Hepatocyte (in vitro differentiated cells): Measurements from ENCODE around the gene ANKRD13B. TPM values are rescaled to one million over a fixed set of nuclear protein-coding genes. Genes with fewer than 3 reads are reported as not detected.
A peak's percentile ranks its signal among the peaks of the same experiment; 100 is the strongest.

ENCODE experiments used
- DNase-seq: peaks from one replicate; pipeline ENCODE4 v3.0.0-alpha.2; 2016; ENCODE audit warnings: low spot score
- H2AFZ ChIP-seq: fragments of 200-600 bp; sonication (generic); 2 replicates; pipeline ENCODE4 v1.6.0; 2016; ENCODE audit warnings: antibody characterized with exemption, mild to moderate bottlenecking
- H3K27ac ChIP-seq: fragments of 200-600 bp; sonication (generic); 2 replicates; pipeline ENCODE4 v1.5.1; 2016; ENCODE audit warnings: mild to moderate bottlenecking
- H3K27me3 ChIP-seq: fragments of 200-600 bp; sonication (generic); 2 replicates; pipeline ENCODE4 v1.6.1; 2016
- H3K36me3 ChIP-seq: fragments of 200-600 bp; sonication (generic); replicated peaks from 2 replicates; pipeline ENCODE4 v1.5.1; 2016; ENCODE audit warnings: low read depth; ENCODE audit not compliant: insufficient read depth
- H3K4me1 ChIP-seq: fragments of 200-600 bp; sonication (generic); 2 replicates; pipeline ENCODE4 v1.5.1; 2016; ENCODE audit warnings: mild to moderate bottlenecking, moderate library complexity; ENCODE audit not compliant: insufficient read depth
- H3K4me2 ChIP-seq: fragments of 200-600 bp; sonication (generic); 2 replicates; pipeline ENCODE4 v1.6.0; 2016
- H3K4me3 ChIP-seq: fragments of 200-600 bp; sonication (generic); 2 replicates; pipeline ENCODE4 v1.5.1; 2016; ENCODE audit warnings: mild to moderate bottlenecking
- H3K79me2 ChIP-seq: fragments of 200-600 bp; sonication (generic); 2 replicates; pipeline ENCODE4 v1.6.0; 2017; ENCODE audit warnings: mild to moderate bottlenecking
- H3K9me2 ChIP-seq: fragments of 200-600 bp; sonication (generic); replicated peaks from 2 replicates; pipeline ENCODE4 v1.6.0; 2017; ENCODE audit warnings: mild to moderate bottlenecking; ENCODE audit not compliant: insufficient read depth
- H3K9me3 ChIP-seq: fragments of 200-600 bp; sonication (generic); 2 replicates; pipeline ENCODE4 v1.5.1; 2016; ENCODE audit warnings: low read depth, mild to moderate bottlenecking
- H4K20me1 ChIP-seq: fragments of 200-600 bp; sonication (generic); 2 replicates; pipeline ENCODE4 v1.6.0; 2016; ENCODE audit warnings: mild to moderate bottlenecking; ENCODE audit not compliant: insufficient read depth, poor library complexity, severe bottlenecking
- EZH2 ChIP-seq: fragments of 200-600 bp; sonication (generic); IDR thresholded peaks from 2 replicates; pipeline ENCODE4 v1.6.1; 2016; ENCODE audit warnings: antibody characterized with exemption, mild to moderate bottlenecking, borderline replicate concordance
- EZH2phosphoT487 ChIP-seq: fragments of 200-600 bp; sonication (generic); IDR thresholded peaks from one replicate; pipeline ENCODE4 v1.6.1; 2018; ENCODE audit warnings: antibody characterized with exemption, mild to moderate bottlenecking, low read depth, moderate library complexity; ENCODE audit not compliant: unreplicated experiment, severe bottlenecking
- WGBS: methylation state at CpG from one replicate; pipeline ENCODE4 v1.1.6; 2016; ENCODE audit warnings: low lambda C conversion rate; ENCODE audit errors: missing lambda C conversion rate; 5-methylcytosine and 5-hydroxymethylcytosine counted together
- polyA plus RNA-seq: library from polyadenylated mRNA; unstranded; fragments of >200 nt; fragmentation: Nextera tagmentation; extraction: Ambion mirVana; gene quantifications from 2 replicates; pipeline ENCODE4 v1.2.1, GENCODE V29; 2016
- total RNA-seq: library from RNA; depleted of rRNA; stranded (reverse); fragments of >200 nt; gene quantifications from 2 replicates; pipeline ENCODE4 v1.2.3, GENCODE V29; 2014
- TF ChIP-seq, protein P1 (sequence below): fragments of 200-600 bp; sonication (generic); IDR thresholded peaks from 2 replicates; pipeline ENCODE4 v1.5.1; 2016; ENCODE audit warnings: antibody characterized with exemption, mild to moderate bottlenecking; ENCODE audit not compliant: poor library complexity

Gene ANKRD13B
- total and polyA plus RNA-seq, 2 experiments from 2014 or later: 5.1 to 7.2 TPM

DNA sequence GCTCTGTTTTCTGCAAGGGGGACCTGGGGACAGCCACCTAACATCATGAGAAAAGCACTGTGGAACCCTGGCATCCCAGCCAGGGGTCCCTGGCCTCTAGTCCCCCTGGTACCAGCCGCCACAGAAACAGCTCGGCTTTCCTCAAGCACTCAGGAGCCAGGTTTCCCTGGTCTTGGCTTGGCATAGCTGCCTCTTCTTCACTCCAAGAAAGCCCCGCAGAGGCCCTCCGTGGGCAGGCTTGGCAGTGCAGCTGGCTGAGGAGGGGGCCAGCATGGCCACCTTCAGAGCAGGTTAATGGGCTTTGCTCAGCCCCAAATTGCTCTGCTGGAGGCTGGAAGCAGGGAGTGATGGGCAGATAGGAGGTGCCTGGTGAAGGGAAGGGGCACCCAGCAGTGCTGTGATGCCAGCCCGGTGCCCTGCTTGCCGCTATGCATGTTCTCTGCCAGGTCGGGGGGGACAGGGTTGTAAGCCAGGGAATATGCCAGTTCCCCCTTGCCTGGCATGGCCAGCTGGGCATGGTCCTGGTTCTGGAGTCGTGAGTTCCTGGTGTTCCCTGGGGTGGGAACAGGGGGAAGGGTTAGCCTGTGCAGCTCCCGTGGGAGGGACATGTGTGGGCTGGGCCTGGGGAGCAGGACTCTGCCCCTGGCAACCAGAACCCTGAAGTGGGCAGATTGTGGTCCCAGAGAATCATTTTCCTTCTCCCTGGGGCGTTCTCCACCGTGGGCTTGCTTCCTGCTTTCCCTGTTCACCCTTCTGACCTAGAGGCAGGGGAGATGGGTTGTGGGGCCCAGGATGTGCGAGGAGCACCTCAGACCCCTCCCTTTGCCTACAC lies 3.2 kb downstream of the ANKRD13B start:
- Histone ChIP-seq H3K4me1 (peaks cover 29% of the 10 kb centered on the region), H3K4me2 (no peak overlapping the region), H3K27ac (no peak overlapping the region), H3K27me3 (no peaks in the 10 kb centered on the region), H3K36me3 (no peaks in the 10 kb centered on the region), H3K9me2 (no peaks in the 10 kb centered on the region), H2AFZ (no peak overlapping the region), H3K9me3 (no peaks in the 10 kb centered on the region), H3K79me2 (peaks cover 7% of the 10 kb centered on the region), H3K4me3 (no peak overlapping the region), H4K20me1 (no peaks in the 10 kb centered on the region)
- DNase-seq: no peak
- WGBS: 80% methylated on average over 12 of the region's 12 CpGs
- TF ChIP-seq EZH2phosphoT487 (no peak), EZH2 (no peak)
- TF ChIP-seq, protein P1, sequence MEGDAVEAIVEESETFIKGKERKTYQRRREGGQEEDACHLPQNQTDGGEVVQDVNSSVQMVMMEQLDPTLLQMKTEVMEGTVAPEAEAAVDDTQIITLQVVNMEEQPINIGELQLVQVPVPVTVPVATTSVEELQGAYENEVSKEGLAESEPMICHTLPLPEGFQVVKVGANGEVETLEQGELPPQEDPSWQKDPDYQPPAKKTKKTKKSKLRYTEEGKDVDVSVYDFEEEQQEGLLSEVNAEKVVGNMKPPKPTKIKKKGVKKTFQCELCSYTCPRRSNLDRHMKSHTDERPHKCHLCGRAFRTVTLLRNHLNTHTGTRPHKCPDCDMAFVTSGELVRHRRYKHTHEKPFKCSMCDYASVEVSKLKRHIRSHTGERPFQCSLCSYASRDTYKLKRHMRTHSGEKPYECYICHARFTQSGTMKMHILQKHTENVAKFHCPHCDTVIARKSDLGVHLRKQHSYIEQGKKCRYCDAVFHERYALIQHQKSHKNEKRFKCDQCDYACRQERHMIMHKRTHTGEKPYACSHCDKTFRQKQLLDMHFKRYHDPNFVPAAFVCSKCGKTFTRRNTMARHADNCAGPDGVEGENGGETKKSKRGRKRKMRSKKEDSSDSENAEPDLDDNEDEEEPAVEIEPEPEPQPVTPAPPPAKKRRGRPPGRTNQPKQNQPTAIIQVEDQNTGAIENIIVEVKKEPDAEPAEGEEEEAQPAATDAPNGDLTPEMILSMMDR: no peak

DNA sequence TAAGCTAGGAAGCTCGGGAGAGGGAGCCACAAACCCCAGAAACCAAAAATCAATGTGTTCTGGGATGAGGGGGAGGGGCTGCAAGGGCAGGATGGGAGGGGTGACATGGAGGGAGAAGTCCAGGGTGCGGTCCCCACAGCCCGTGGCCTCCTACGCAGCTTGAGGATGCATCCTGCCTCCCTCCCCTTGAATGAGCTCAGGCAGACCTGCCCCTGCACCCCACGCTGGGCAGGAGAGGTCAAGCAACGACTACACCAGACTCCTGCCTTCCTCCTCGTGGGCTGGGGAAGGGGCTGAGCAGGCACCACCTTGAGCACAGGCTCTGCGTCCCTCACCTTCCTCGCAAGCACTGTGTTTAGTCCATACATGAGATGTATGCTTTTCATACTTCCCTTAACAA lies 3.9 kb downstream of the ANKRD13B start:
- H3K4me1 ChIP-seq: peaks cover 25% of the 10 kb centered on the region
- DNase-seq: no peak
- H3K27ac ChIP-seq: no peak overlapping the region
- no peak for TF ChIP-seq EZH2phosphoT487
- TF ChIP-seq, protein P1: no peak
- no peak for TF ChIP-seq EZH2
- no peak overlapping the region for H3K4me3 ChIP-seq
- H3K36me3 ChIP-seq: no peaks in the 10 kb centered on the region
- 68% methylated on average over 8 of the region's 9 CpGs for WGBS
- H4K20me1 ChIP-seq: no peaks in the 10 kb centered on the region
- H3K9me2 ChIP-seq: no peaks in the 10 kb centered on the region
- H3K9me3 ChIP-seq: no peaks in the 10 kb centered on the region
- H3K27me3 ChIP-seq: no peaks in the 10 kb centered on the region
- H2AFZ ChIP-seq: no peak overlapping the region
- H3K79me2 ChIP-seq: peaks cover 7% of the 10 kb centered on the region
- H3K4me2 ChIP-seq: no peak overlapping the region

DNA sequence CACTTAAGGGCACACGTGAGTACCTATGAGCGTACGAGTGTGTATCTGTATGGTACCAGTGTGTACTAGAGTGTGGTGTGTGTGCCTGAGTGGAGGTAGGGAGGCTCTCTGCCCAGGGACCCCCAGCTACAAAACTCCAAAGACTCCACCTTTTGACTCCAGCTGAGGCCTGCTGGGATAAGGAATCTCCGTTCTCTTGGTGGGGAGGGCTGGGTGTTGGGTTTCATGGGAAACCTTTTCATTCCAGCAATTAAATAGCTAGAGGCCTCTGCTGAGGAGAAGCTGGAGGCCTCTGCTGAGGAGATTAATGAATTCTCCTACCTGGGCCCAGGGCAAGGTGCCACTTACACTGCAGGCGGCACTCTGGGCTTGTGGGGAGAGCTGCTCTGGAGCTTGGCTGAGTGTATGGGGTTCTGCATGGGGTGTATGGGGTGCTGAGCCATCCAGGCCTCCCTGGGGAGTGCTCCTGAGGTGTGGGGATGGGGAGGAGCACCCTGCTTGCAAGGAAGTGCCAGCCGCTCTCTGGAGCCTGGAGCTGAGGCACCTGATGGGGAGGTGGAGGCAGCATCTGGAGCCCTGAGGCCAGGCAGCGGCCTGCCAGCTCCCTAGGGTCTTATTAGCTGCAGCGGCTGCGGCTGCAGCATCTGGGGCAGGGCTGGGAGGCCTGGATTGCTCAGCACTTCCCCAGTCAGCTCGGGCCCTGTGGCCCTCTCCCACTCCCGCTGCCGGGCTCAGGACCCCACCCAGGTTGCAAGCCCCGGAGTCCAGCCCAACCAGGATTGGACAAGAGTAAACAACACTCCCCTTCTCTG lies 4.6 kb downstream of the ANKRD13B start:
- H2AFZ ChIP-seq: no peak overlapping the region
- no peaks in the 10 kb centered on the region for H3K9me3 ChIP-seq
- H3K4me3 ChIP-seq: no peak overlapping the region
- peaks cover 19% of the 10 kb centered on the region for H3K4me1 ChIP-seq
- TF ChIP-seq EZH2phosphoT487: no peak
- TF ChIP-seq, protein P1: no peak
- no peak for TF ChIP-seq EZH2
- peak overlapping the region; percentile 11 for H3K27ac ChIP-seq
- H3K9me2 ChIP-seq: no peaks in the 10 kb centered on the region
- no peaks in the 10 kb centered on the region for H3K36me3 ChIP-seq
- no peaks in the 10 kb centered on the region for H3K27me3 ChIP-seq
- H4K20me1 ChIP-seq: no peaks in the 10 kb centered on the region
- H3K4me2 ChIP-seq: peak overlapping the region; percentile 46
- peaks cover 7% of the 10 kb centered on the region for H3K79me2 ChIP-seq
- WGBS: 46% methylated on average over 13 of the region's 13 CpGs
- DNase-seq: no peak
